HFF-Myc (cell line): Measurements from ENCODE around the gene EFS.

Experiments used
- DNase-seq: peaks from one replicate; pipeline ENCODE4 v3.0.0-alpha.2; 2011; ENCODE audit warnings: low read depth; ENCODE audit errors: extremely low read depth
- H3K4me3 ChIP-seq: replicated peaks from 2 replicates; pipeline ENCODE4 v1.5.1; 2011; ENCODE audit warnings: low read depth, mild to moderate bottlenecking, control low read depth, low read length
- TF ChIP-seq, protein P1 (sequence below): IDR thresholded peaks from 2 replicates; pipeline ENCODE4 v1.5.1; 2012; ENCODE audit warnings: mild to moderate bottlenecking, low read depth, low read length, control low read depth; ENCODE audit errors: missing control alignments

EFS gene

DNA sequence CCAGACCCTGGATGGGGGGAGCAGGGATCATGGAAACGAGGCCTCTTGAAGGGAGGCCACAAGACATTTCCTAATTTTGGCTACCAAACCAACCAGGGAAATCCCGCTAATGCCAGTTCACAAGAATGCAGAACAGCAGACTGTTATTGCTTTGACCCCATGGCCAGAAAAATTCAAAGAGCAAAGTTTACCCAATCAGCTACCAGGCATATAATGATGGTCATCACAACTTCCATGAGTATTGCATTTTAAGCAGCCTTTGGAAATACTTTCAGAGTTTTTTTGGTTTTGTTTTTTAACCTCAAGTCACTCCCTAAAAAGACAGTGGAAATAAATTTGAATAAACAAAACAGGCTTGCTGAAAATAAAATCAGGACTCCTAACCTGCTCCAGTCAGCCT is 7.5 kb upstream of the EFS start, which contains the start of gene IL25:
IL25 (plus strand) TSS at position 301 of the 400 bp plus-strand sequence.
- TF ChIP-seq, protein P1, sequence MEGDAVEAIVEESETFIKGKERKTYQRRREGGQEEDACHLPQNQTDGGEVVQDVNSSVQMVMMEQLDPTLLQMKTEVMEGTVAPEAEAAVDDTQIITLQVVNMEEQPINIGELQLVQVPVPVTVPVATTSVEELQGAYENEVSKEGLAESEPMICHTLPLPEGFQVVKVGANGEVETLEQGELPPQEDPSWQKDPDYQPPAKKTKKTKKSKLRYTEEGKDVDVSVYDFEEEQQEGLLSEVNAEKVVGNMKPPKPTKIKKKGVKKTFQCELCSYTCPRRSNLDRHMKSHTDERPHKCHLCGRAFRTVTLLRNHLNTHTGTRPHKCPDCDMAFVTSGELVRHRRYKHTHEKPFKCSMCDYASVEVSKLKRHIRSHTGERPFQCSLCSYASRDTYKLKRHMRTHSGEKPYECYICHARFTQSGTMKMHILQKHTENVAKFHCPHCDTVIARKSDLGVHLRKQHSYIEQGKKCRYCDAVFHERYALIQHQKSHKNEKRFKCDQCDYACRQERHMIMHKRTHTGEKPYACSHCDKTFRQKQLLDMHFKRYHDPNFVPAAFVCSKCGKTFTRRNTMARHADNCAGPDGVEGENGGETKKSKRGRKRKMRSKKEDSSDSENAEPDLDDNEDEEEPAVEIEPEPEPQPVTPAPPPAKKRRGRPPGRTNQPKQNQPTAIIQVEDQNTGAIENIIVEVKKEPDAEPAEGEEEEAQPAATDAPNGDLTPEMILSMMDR = no peak
- no peak for DNase-seq
- no peak within 1 kb of the TSS for H3K4me3 ChIP-seq

GRCh38 chr14:23371865-23372264 is 6.9 kb upstream of the EFS start:
- H3K4me3 ChIP-seq = no peak overlapping the region
- TF ChIP-seq, protein P1 = no peak
- DNase-seq = no peak

- no peak for DNase-seq
- TF ChIP-seq, protein P1 = no peak
- no peak overlapping the region for H3K4me3 ChIP-seq
Observed at GRCh38 chr14:23370221-23370620, 5.2 kb upstream of the EFS start.

- peak overlapping the region; percentile 53 for H3K4me3 ChIP-seq
- DNase-seq = no peak
- TF ChIP-seq, protein P1 = no peak
Observed at GRCh38 chr14:23366426-23366921, 1.5 kb upstream of the EFS start.

DNA sequence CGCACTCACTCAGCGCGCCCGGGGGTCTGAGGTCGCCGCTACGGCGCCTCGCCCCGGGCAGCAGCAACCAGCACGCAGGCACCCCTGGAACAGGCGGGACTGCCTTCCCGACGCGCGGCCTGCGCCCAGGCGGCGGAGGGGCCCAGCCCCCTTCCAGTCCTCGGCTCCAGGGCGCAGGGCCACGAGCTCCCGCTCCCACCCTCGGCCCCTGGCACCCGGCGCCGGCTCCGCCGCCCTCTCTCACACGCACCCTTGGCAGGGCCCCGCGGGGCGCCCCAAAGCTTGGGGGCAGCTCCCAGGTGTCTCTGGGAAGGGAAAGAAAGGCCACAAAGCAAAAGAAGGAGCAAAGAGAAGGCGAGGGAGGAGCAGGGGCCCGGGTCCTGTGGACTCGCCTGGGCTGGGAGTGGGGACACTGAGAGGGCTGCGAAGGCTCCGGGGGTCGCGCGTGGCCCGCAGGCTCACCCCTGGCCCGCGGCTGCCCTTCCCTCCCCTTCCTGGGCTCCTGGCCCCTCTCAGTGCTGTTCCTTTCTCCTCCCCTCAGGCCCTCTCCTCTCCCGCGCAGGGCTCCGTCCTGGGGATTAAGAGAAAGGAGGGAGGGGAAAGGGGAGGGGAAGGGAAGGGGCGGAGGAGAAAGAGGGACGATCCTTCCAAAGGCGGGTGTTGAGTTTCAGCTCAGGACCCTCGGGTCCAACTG is 907 bp upstream of the EFS start:
- TF ChIP-seq, protein P1 = no peak
- peak overlapping the region; percentile 53 for H3K4me3 ChIP-seq
- peak; percentile 38 for DNase-seq

DNA sequence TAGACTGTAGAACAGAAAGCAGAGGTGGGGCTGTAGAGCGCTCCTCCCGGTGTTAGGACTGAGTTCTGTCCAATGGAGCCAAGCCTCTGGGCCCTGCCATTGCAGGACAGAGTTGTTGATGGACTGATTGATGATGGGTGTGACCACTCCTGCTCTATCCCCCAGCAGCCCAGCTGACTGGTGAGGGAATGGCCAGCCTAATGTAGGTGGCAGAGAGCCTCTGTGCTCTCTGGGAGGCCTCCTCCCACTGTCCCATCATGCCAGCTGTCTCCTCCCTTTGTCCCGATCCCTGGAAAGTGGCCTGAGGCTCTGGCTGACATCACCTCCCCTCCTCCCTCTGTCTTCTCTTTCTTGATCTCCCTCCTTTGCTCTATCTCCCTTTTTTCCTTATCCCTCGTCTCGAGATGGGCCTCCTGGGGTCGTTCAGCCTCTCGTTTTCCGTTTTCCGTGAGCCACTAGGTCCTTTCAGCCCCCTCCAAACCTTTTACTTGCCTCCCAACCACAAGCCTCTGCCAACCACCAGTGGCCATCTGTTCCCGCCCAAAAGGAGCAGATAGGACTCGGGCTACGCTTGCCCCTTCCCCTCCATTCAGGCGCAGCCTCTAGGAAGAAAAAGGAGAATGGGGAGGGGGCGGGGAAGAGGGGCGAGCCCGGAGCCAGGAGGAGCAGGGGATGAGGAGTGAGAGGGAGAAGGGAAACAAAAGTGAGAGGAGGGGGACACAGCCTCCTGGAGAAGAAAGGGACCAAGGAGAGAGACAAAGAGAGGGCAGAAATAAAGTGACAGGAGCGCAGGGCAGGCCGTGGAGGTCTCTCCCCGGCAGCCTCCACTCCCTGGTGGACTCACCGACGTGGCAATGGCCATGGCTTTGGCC is 572 bp downstream of the EFS start:
- DNase-seq = no peak
- TF ChIP-seq, protein P1 = no peak
- peak overlapping the region; percentile 53 for H3K4me3 ChIP-seq
